Measurements from ENCODE around the gene PRKCA. TPM values are rescaled to one million over a fixed set of nuclear protein-coding genes. Genes with fewer than 3 reads are reported as not detected.

PRKCA gene
- total and polyA plus RNA-seq, 10 of the 15 experiments (the other 5 are each of a cell fraction or from before 2014, with no cell fraction given): 0.11 to 14.6 (median 0.72) TPM

DNA sequence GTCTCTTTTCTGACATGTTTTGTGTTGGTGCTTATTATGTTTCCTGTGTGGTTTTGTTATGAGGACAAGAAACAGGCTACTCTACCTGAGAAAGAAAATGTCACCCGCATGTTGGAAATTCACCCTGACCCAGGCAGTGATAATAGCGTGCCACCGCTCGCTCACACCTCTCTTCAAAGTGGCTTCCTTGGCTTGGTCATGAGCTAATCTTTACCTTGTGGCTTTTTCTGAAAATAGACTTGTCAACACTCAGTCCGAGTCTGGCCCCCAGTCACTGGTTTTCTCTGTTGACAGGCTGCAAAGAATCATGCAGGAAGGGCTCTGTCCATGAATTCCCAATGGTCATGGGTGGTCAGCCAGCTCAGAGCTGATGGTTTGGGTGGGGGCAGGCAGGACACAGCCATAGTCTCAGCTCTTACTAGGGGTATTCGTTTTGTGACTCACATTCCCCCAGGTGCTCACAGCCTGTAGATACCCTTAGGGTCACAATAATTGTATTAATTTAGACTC is 411.2 kb downstream of the PRKCA start (continued):
- no peak for TF ChIP-seq CEBPZ (IDR thresholded peaks at IDR 0.05; ENCODE audit: low read depth, low read length)
- 0 out of 2 replicates have a peak, but pooled peaks have one; percentile 10 for TF ChIP-seq IRF4 (IDR thresholded peaks at IDR 0.05; ENCODE audit: low read depth, low read length)
- TF ChIP-seq CBX5 (IDR thresholded peaks at IDR 0.05; ENCODE audit: low read depth): peak; percentile 78; the same call in 1 of the 2 replicates
- TF ChIP-seq BRCA1 (IDR thresholded peaks at IDR 0.05; ENCODE audit: low read depth, low read length): no peak
- no peak for TF ChIP-seq USF1 (IDR thresholded peaks at IDR 0.05; ENCODE audit: borderline replicate concordance, extremely low read length, insufficient read depth, low read depth, low read length)
- TF ChIP-seq, protein P1, sequence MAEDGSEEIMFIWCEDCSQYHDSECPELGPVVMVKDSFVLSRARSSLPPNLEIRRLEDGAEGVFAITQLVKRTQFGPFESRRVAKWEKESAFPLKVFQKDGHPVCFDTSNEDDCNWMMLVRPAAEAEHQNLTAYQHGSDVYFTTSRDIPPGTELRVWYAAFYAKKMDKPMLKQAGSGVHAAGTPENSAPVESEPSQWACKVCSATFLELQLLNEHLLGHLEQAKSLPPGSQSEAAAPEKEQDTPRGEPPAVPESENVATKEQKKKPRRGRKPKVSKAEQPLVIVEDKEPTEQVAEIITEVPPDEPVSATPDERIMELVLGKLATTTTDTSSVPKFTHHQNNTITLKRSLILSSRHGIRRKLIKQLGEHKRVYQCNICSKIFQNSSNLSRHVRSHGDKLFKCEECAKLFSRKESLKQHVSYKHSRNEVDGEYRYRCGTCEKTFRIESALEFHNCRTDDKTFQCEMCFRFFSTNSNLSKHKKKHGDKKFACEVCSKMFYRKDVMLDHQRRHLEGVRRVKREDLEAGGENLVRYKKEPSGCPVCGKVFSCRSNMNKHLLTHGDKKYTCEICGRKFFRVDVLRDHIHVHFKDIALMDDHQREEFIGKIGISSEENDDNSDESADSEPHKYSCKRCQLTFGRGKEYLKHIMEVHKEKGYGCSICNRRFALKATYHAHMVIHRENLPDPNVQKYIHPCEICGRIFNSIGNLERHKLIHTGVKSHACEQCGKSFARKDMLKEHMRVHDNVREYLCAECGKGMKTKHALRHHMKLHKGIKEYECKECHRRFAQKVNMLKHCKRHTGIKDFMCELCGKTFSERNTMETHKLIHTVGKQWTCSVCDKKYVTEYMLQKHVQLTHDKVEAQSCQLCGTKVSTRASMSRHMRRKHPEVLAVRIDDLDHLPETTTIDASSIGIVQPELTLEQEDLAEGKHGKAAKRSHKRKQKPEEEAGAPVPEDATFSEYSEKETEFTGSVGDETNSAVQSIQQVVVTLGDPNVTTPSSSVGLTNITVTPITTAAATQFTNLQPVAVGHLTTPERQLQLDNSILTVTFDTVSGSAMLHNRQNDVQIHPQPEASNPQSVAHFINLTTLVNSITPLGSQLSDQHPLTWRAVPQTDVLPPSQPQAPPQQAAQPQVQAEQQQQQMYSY (CRISPR knock-in tag; IDR thresholded peaks at IDR 0.05): no peak
- TF ChIP-seq ASH2L (IDR thresholded peaks at IDR 0.05; ENCODE audit: borderline replicate concordance, low read depth): no peak
- TF ChIP-seq WRNIP1 (IDR thresholded peaks at IDR 0.05; ENCODE audit: borderline replicate concordance, low read depth, low read length): no peak
- 0 out of 2 replicates have a peak, but pooled peaks have one; percentile 86 for TF ChIP-seq RCOR1 (conservative IDR thresholded peaks at IDR 0.05; ENCODE audit: low read depth, low read length)
- TF ChIP-seq ATF2 (IDR thresholded peaks at IDR 0.05; ENCODE audit: low read length): peak; percentile 97
- TF ChIP-seq PAX8 (IDR thresholded peaks at IDR 0.05): no peak
- no peak for TF ChIP-seq SUZ12 (IDR thresholded peaks at IDR 0.05; ENCODE audit: unreplicated experiment)
- TF ChIP-seq YBX1 (IDR thresholded peaks at IDR 0.05): no peak
- peak; percentile 92 for TF ChIP-seq BMI1 (IDR thresholded peaks at IDR 0.05; ENCODE audit: borderline replicate concordance)
- no peak for TF ChIP-seq EZH2 (IDR thresholded peaks at IDR 0.05; ENCODE audit: borderline replicate concordance, control insufficient read depth, low read depth, low read length)
- TF ChIP-seq EP300 (IDR thresholded peaks at IDR 0.05; ENCODE audit: borderline replicate concordance in 1 of 2, control insufficient read depth in 1 of 2, low read depth in 2 of 2, low read length in 2 of 2): peak; percentile 99 to 100
- 0 out of 2 replicates have a peak, but pooled peaks have one; percentile 5 for TF ChIP-seq SPI1 (IDR thresholded peaks at IDR 0.05; ENCODE audit: borderline replicate concordance, insufficient read depth, low read depth, low read length)
- peak; percentile 96 for TF ChIP-seq RELB (IDR thresholded peaks at IDR 0.05; ENCODE audit: low read depth)

Measured in GM12878 (cell line).